Stimulated activated CD8-positive, alpha-beta memory T cell treated with anti-CD3 and anti-CD28 coated beads, Interleukin-2, amount 100 ng/mL, for 48 hours (primary cell): ENCODE measurements around the gene EPB42.
"Not testable (repeated sequence)": the region's sequence is repeated elsewhere in the genome, so short reads cannot be mapped to it uniquely, and the experiment has no call there.

Source experiments
- DNase-seq, 2 donors: peaks; one replicate each; pipeline ENCODE4 v3.0.0-alpha.2; 2020; ENCODE audit warnings: low read depth in 2 of 2

Gene EPB42

DNA sequence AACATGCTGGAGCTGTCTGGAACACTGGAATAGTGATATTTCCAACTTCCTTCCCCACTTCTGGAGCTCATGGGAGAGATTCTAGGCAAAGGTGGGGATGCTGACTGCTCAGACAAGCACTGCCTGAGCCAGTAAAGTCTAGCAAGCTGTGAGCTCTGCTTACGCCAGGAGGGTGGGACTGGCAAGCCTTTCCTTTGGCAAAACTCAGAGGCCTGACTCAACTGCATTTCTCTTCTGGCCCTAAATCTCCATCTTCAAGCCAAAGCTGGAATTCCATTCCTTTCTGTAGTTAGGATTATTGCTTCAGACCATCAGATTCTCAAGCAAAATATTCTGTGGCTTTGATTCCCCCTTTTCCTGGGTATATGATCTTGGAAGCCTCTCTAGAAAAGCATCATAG lies 20.3 kb upstream of the EPB42 start:
- DNase-seq: no peak

- DNase-seq: no peak
These were observed 19.1 kb upstream of the EPB42 start for GRCh38 chr15:43239732-43240491.

- no peak for DNase-seq
These were observed 17.9 kb upstream of the EPB42 start for GRCh38 chr15:43238671-43239131.

GRCh38 chr15:43237842-43238470 lies 17.1 kb upstream of the EPB42 start:
- no peak for DNase-seq

DNA sequence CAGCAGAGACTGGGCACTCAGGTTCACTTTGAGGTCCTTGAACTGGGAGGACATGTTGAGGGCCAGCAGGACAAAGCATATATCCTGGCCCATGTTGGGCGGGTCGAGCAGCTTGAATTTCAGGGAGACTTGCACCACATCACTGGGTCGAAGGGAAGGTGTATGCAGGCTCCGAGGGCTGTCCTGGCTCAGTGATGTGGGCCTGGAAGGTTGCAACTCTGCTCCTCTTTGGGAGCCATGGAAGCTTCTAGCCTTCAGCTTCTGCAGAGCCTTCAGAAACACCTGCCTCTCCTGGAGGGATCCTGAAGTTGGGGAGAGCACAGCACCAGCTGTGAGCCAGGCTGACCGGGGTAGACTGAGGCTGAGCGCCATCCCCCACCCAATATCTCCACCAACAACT lies 14.7 kb upstream of the EPB42 start:
- DNase-seq: no peak

- no peak for DNase-seq
These were observed 11.6 kb upstream of the EPB42 start for GRCh38 chr15:43232289-43232874.

DNA sequence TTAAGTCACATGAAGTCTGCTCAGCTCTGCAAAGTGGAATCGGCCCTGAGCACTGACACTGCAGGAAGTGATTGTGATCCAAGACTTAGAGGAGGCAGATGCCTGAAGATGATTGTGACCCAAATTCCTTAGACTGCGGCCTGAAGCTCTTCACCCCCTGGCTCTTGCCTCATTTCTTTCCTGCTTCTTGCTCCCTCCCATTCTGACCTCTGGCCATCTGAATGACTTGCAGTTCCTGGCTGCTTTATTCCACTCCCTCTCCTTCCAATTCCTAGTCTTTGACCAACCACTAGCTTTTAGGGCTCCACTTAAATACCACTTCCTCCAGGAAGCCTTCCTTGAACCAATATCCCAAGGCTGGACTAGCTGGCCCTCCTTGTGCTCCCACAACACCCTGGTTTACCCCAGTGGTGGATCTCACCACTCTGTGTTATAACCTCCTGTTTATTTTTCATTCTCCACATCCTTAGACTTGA lies 9.9 kb upstream of the EPB42 start:
- no peak for DNase-seq

DNA sequence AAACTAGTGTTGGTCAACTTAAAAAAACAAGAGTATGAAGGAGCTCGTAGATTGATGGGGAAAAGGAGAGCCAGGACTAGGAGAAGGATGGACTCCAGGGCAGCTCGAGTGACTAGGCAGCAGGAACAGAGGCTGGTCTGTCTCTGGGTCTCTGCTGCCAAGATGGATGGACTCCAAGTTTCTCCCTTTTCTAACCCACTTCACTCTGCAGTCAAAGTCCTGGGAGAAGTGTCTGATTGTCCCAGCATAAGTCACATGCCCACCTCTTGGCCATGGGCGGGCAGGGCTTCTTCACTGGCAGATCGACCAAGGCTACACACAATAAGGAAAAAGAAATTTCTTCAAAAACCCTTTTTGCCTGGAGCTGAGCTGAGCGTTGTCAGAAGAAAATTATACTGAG lies 9.2 kb upstream of the EPB42 start:
- no peak for DNase-seq

GRCh38 chr15:43226436-43227305 lies 5.9 kb upstream of the EPB42 start:
- no peak for DNase-seq

DNA sequence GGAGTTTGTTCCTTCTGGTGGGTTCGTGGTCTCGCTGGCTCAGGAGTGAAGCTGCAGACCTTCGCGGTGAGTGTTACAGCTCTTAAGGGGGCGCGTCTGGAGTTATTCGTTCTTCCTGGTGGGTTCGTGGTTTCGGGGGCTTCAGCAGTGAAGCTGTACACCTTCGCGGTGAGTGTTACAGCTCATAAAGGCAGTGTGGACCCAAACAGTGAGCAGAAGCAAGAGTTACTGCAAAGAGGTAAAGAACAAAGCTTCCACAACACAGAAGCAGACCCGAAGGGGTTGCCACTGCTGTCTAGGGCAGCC lies 5.1 kb upstream of the EPB42 start:
- DNase-seq: not testable (repeated sequence)

- DNase-seq: no peak
These were observed 4.6 kb upstream of the EPB42 start for GRCh38 chr15:43225201-43225949.

DNA sequence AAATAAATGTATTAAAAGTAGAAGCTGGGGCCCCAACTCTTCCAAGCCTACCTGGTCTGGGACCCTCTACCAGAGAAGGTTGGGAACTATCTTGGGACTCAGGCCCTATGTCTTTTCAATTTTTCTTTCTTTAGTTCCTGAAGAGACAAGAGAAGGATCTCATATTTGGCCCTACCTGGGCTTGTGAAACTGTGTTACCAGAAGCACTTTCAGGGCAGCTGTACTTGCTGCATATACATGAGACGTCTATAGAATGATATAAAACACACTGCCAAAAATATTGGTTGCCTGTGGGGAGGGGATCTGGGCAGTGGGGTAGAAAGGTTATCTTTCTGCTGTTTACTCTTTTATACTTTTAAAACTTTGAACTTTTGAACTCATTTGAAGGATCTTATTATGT lies 604 bp upstream of the EPB42 start:
- DNase-seq: no peak

- DNase-seq: no peak
These were observed 589 bp downstream of the EPB42 start for GRCh38 chr15:43219929-43220928.

GRCh38 chr15:43218908-43219706 lies 1.7 kb downstream of the EPB42 start:
- no peak for DNase-seq

DNA sequence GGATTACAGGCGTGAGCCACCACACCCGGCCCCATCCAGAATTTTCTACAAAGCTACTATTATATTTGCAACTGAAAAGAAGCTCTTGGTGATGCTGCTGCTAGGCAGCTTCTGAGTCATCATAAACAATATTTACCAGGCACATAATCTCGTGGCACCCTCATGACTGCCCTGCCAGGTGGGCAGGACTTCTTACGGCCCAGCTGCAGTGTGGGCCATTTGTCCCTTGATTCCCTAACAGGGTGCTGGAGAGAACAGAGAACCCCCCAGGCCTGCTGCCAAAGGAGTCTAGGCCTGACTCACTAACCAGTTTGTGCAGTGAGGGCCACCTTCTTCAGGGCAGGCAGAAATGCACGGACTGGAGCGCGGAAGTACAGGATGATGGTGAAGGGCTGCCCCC lies 4.9 kb downstream of the EPB42 start:
- DNase-seq: no peak

DNA sequence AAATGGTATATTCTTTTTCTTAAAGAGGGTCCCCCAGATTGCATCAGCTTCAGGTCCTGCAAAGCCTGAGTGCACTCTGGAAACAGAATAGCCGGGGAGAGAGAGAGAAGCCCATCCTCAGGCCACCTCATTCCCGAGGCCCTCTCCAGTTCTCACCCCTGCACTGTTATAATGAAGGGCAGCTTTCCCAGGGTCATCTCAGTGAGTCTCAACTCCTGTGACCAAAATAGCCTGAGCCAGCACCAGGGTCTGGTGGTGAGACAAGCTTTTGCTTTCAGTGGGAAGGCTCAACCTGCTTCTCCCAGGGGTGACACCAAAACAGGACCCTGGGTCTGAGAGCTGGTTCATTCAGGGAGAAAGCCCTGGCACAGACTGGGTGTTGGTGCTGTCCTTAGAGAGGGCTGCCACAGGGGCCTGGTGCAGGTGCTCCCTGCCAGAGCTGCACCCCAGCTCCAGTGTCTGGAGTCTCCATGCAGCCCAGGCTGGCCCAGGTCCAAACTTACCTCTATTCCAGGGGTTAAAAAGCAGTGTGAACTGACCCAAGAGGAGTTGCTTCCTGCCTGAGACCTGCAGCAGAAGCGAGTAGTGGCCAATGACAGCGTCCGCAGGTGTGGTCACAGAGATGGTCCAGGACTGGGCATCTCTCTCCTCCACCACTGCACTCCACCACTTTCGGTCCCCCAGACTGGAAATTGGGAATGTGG lies 6.1 kb downstream of the EPB42 start:
- no peak for DNase-seq

DNA sequence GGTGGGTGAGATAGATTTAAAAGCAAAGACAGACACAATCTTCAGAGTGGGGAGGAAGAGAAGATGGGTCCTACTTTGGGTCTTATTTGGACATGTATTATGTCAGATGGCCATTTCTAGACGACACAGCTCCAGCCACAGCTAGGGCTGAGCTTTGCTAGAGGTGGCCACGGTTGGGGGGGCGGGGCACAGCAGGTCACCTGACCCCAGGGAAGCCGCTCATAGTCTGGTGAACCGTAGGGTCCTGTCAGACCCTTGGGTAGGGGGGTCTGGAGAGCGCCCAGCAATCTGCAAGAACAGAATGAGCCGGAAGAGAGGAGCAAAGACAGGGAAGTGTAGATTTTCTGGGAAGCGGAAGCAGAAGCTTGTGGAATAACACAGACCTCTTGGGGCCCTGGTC lies 6.6 kb downstream of the EPB42 start:
- no peak for DNase-seq

DNA sequence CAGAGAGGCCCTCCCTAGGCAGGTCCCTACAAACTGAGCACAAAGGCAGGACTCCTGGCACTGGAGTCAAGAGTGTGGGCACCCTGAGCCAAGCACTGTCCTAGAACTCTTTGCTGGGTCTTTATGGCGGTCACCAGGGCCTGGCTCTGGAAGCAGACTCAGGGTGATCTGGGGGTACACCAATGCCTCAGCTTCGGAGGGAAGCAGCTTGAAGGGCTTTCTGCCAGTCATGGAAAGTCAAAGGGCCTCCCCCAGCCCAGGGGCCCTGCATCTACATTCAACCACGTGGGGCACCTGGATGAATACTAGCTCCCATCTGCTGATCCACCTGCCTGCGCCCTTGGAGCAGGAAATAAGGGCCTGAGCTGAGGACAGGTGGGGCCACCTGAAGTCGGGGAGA lies 7.4 kb downstream of the EPB42 start:
- DNase-seq: no peak

GRCh38 chr15:43212951-43213350 lies 7.9 kb downstream of the EPB42 start:
- no peak for DNase-seq
